Gastroesophageal sphincter (tissue), 4 donors: Measurements from ENCODE around the gene TRPC4AP. TPM values are rescaled to one million over a fixed set of nuclear protein-coding genes. Genes with fewer than 3 reads are reported as not detected.

ENCODE experiments used
- ATAC-seq: fragments of 150-250 bp; one replicate; pipeline ENCODE4 v1.9.1; 2016; ENCODE audit warnings: mild to moderate bottlenecking, moderate library complexity
- H3K27ac ChIP-seq, 4 donors: fragments of 200-600 bp; sonication (generic) in 3 of 4; 1 replicate in 3 of 4; 2 replicates in 1 of 4; pipeline ENCODE4 v1.5.1; 2016 to 2019
- H3K27me3 ChIP-seq: fragments of 200-600 bp; sonication (generic); one replicate; pipeline ENCODE4 v1.5.1; 2019
- H3K36me3 ChIP-seq, 2 donors: fragments of 200-600 bp; sonication (generic); one replicate each; pipeline ENCODE4 v1.5.1; 2019; ENCODE audit warnings: control low read depth in 1 of 2
- H3K4me1 ChIP-seq, 3 donors: fragments of 200-600 bp; sonication (generic); 1 replicate in 2 of 3; 2 replicates in 1 of 3; pipeline ENCODE4 v1.5.1; 2016 to 2019; ENCODE audit warnings: control low read depth in 2 of 3
- H3K4me3 ChIP-seq, 2 donors: fragments of 200-600 bp; sonication (generic); one replicate each; pipeline ENCODE4 v1.5.1; 2019; ENCODE audit warnings: mild to moderate bottlenecking in 1 of 2, moderate library complexity in 1 of 2
- H3K9me3 ChIP-seq, 3 donors: fragments of 200-600 bp; sonication (generic); one replicate each; pipeline ENCODE4 v1.5.1; 2017 to 2019; ENCODE audit warnings: control low read depth in 2 of 3
- CTCF ChIP-seq, 4 experiments: fragments of 200-600 bp in 2 of 4; fragments of 450-650 bp in 2 of 4; sonication (generic) in 1 of 4; IDR thresholded peaks; one replicate each; pipeline ENCODE4 v1.5.1; 2017 to 2019; ENCODE audit warnings: antibody characterized with exemption in 4 of 4, mild to moderate bottlenecking in 2 of 4, moderate library complexity in 2 of 4
- EP300 ChIP-seq: sonication (generic); formaldehyde crosslinking; IDR thresholded peaks from one replicate; pipeline ENCODE4 v1.6.1; 2017; ENCODE audit warnings: antibody characterized with exemption, mild to moderate bottlenecking
- POLR2A ChIP-seq, 2 donors: fragments of 450-650 bp; IDR thresholded peaks; one replicate each; pipeline ENCODE4 v1.6.1; 2017; ENCODE audit warnings: antibody characterized with exemption in 2 of 2, mild to moderate bottlenecking in 2 of 2, moderate library complexity in 1 of 2
- POLR2AphosphoS5 ChIP-seq: sonication (generic); formaldehyde crosslinking; IDR thresholded peaks from one replicate; pipeline ENCODE4 v1.6.1; 2017; ENCODE audit warnings: antibody characterized with exemption
- WGBS, 2 donors: methylation state at CpG; one replicate each; pipeline ENCODE4 v1.1.5; 2018; ENCODE audit warnings: low coverage in 1 of 2; 5-methylcytosine and 5-hydroxymethylcytosine counted together
- small RNA-seq, 4 donors: library from RNA; depleted of rRNA; stranded (forward); fragments of <200 nt; gene quantifications; one replicate each; pipeline ENCODE3, GENCODE V24; 2016
- total RNA-seq, 4 donors: library from RNA; depleted of rRNA; stranded (reverse); fragments of >200 nt; gene quantifications; one replicate each; pipeline ENCODE4 v1.1.0, GENCODE V29; 2016

Gene TRPC4AP
- total RNA-seq, 4 donors from 2014 or later, result 47.5 to 57.1 (median 52.4) TPM

- Histone ChIP-seq H3K27me3 (no peaks in the 10 kb centered on the region), H3K9me3 (no peaks in the 10 kb centered on the region), H3K27ac (peak within 1 kb of the TSS; percentile 82 to 98 (median 90)), H3K36me3 (peaks cover 0 to 7% of the 10 kb centered on the region in 2 donors), H3K4me3 (peak within 1 kb of the TSS; percentile 62 to 65), H3K4me1 (peaks cover 0 to 19% (median 5%) of the 10 kb centered on the region in 3 donors)
- WGBS, 2 donors, result 0% methylated on average over 4 to 6 of the region's 62 CpGs
- peak; percentile 88 for TF ChIP-seq POLR2AphosphoS5
- no peak for TF ChIP-seq EP300
- peak; percentile 7 to 81 (median 64) for TF ChIP-seq CTCF (IDR thresholded peaks at IDR 0.05)
- TF ChIP-seq POLR2A (IDR thresholded peaks at IDR 0.05), result peak; percentile 66 to 69
- peak; percentile 97 for ATAC-seq
Measured at GRCh38 chr20:34955231-34956040, 137.2 kb downstream of the TRPC4AP start, which contains the start of the genes GSS and MYH7B. GSS (minus strand) TSS chr20:34955806; CDS start chr20:34951852, 3,954 bp downstream. MYH7B (plus strand) TSS chr20:34955868; CDS start chr20:34978006, 22,138 bp downstream.

- Histone ChIP-seq H3K4me1 (peaks cover 0 to 19% (median 5%) of the 10 kb centered on the region in 3 donors), H3K9me3 (no peaks in the 10 kb centered on the region), H3K36me3 (peaks cover 0 to 12% of the 10 kb centered on the region in 2 donors), H3K27me3 (no peaks in the 10 kb centered on the region), H3K4me3 (peak overlapping the region; percentile 62 to 65), H3K27ac (peak overlapping the region; percentile 82 to 98 (median 90))
- TF ChIP-seq EP300 (no peak), POLR2A (IDR thresholded peaks at IDR 0.05) (no peak), CTCF (IDR thresholded peaks at IDR 0.05) (no peak), POLR2AphosphoS5 (no peak)
- ATAC-seq, result no peak
- WGBS, 2 donors, result 2 to 6% methylated on average over 2 to 9 of the region's 13 CpGs
Measured at GRCh38 chr20:34954904-34955230, 137.7 kb downstream of the TRPC4AP start.

- 60 to 72% methylated on average over 1 to 5 of the region's 7 CpGs for WGBS, 2 donors
- Histone ChIP-seq H3K9me3 (no peaks in the 10 kb centered on the region), H3K27ac (no peak overlapping the region), H3K27me3 (no peaks in the 10 kb centered on the region), H3K4me1 (peaks cover 0 to 19% (median 5%) of the 10 kb centered on the region in 3 donors), H3K4me3 (no peak overlapping the region), H3K36me3 (peaks cover 0 to 20% of the 10 kb centered on the region in 2 donors)
- no peak for ATAC-seq
- TF ChIP-seq POLR2AphosphoS5 (no peak), EP300 (no peak), POLR2A (IDR thresholded peaks at IDR 0.05) (no peak), CTCF (IDR thresholded peaks at IDR 0.05) (no peak)
Measured at GRCh38 chr20:34953960-34954359, 138.6 kb downstream of the TRPC4AP start.

GRCh38 chr20:34952671-34953070, 139.9 kb downstream of the TRPC4AP start:
- no peak overlapping the region for H3K27ac ChIP-seq
- no peaks in the 10 kb centered on the region for H3K9me3 ChIP-seq
- no peak for ATAC-seq
- no peak overlapping the region for H3K4me3 ChIP-seq
- peaks cover 0 to 19% (median 5%) of the 10 kb centered on the region in 3 donors for H3K4me1 ChIP-seq
- WGBS, 2 donors, result 60 to 88% methylated on average over 1 of the region's 5 CpGs
- no peaks in the 10 kb centered on the region for H3K27me3 ChIP-seq
- TF ChIP-seq EP300, result no peak
- TF ChIP-seq CTCF (IDR thresholded peaks at IDR 0.05), result no peak
- TF ChIP-seq POLR2A (IDR thresholded peaks at IDR 0.05), result no peak
- TF ChIP-seq POLR2AphosphoS5, result no peak
- peaks cover 0 to 20% of the 10 kb centered on the region in 2 donors for H3K36me3 ChIP-seq

Small RNA genes lying within 50 kb of the gene (small RNA-seq; reads per million reads assigned to genes)
- 0 to 0.45 (median 0.13) reads per million in 4 donors for gene MIR499A
- gene RF00275, result 0 reads per million in 4 donors
- 0 reads per million in 4 donors for gene RNU6-407P

Other genes with a start within 250 kb of the TRPC4AP start
- 10 to 100 TPM in 3 of 4 donors, 1 to 10 TPM in 1; 3.6 to 14.9 (median 11.9) TPM for gene GGT7, start 220.0 kb downstream of the TRPC4AP start, total RNA-seq
- gene ACSS2, start 216.2 kb downstream of the TRPC4AP start, total RNA-seq, result 10 to 100 TPM; 45.4 to 71.0 (median 58.7) TPM
- gene GSS, start 137.0 kb downstream of the TRPC4AP start, total RNA-seq, result 10 to 100 TPM; 28.0 to 47.6 (median 35.6) TPM
- under 1 TPM; 0.07 to 0.78 (median 0.16) TPM for gene MYH7B, start 136.9 kb downstream of the TRPC4AP start, total RNA-seq
- 10 to 100 TPM; 11.2 to 18.9 (median 13.5) TPM for gene EDEM2, start 54.5 kb upstream of the TRPC4AP start, total RNA-seq
- 10 to 100 TPM; 11.7 to 59.4 (median 35.9) TPM for gene PROCR, start 79.3 kb upstream of the TRPC4AP start, total RNA-seq
- gene MMP24, start 133.9 kb upstream of the TRPC4AP start, total RNA-seq, result 1 to 10 TPM in 2 of 4 donors, under 1 TPM in 2; 0.47 to 3.4 (median 1.8) TPM
- 10 to 100 TPM; 19.6 to 47.2 (median 26.9) TPM for gene MMP24OS, start 185.3 kb upstream of the TRPC4AP start, total RNA-seq
- 10 to 100 TPM; 66.0 to 92.4 (median 80.8) TPM for gene EIF6, start 192.0 kb upstream of the TRPC4AP start, total RNA-seq
- gene FAM83C, start 199.6 kb upstream of the TRPC4AP start, total RNA-seq, result 1 to 10 TPM in 1 of 4 donors, not detected in 3; 1.4 TPM